ENCODE data around the gene PTTG1IP.
A peak's percentile ranks its signal among the peaks of the same experiment; 100 is the strongest.

Gene PTTG1IP

GRCh38 chr21:44828362-44829056 is 45.0 kb downstream of the PTTG1IP start:
- DNase-seq (ENCODE audit: low read depth in 4 of 4, low spot score in 1 of 4): no peak

- no peak for DNase-seq (ENCODE audit: low read depth in 4 of 4, low spot score in 1 of 4)
These were observed 50.3 kb downstream of the PTTG1IP start for GRCh38 chr21:44823179-44823660.

GRCh38 chr21:44822484-44823178 is 50.9 kb downstream of the PTTG1IP start:
- no peak for DNase-seq (ENCODE audit: low read depth in 4 of 4, low spot score in 1 of 4)

DNA sequence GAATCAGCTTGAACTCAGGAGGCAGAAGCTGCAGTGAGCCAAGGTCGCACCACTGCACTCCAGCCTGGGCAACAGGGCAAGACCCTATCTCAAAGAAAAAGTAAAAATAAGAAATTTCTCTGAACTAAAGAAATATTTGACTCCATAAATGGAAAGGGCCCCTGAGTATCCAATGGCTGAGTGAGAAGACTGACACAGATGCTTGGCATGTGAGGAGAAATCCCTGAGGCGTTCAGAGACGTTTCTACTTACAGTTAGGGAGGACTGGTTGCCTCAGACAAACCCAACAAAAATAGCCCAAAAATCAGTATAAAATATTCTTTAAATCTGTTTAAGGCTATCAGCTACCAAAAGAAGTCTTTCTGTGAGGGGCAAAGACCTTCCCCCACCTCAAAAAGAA is 52.6 kb downstream of the PTTG1IP start:
- DNase-seq (ENCODE audit: low read depth in 4 of 4, low spot score in 1 of 4): no peak

GRCh38 chr21:44819283-44820243 is 53.9 kb downstream of the PTTG1IP start:
- DNase-seq (ENCODE audit: low read depth in 4 of 4, low spot score in 1 of 4): no peak

DNA sequence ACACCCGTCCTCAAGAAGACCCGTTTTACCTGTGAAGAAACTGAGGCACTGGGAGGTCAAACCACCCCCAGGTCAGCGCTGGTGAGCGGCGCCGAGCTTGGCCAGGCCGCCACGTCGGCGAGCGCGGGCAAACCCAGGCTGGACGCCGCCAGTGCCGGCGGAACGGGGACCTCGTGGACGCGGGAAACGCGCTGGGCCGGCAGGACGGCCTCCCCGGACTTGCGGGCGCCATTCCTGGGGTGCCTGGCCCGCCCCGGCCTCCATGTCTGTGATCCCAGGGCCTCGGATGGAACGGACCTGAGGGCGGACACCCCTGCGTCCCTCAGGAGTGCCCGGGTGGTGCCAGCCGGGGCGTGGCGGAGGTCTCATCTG is 54.9 kb downstream of the PTTG1IP start:
- no peak for DNase-seq (ENCODE audit: low read depth in 4 of 4, low spot score in 1 of 4)

- DNase-seq (ENCODE audit: low read depth in 4 of 4, low spot score in 1 of 4): peak; percentile 42 to 78 (median 69)
These were observed 55.4 kb downstream of the PTTG1IP start, which contains the start of gene SUMO3 for GRCh38 chr21:44817914-44818639. TSS of gene SUMO3 (minus strand) at chr21:44818062. CDS start at chr21:44817968, 94 bp downstream.

GRCh38 chr21:44817506-44817880 is 56.0 kb downstream of the PTTG1IP start:
- peak; percentile 76 to 91 (median 86) for DNase-seq (ENCODE audit: low read depth in 4 of 4, low spot score in 1 of 4)

DNA sequence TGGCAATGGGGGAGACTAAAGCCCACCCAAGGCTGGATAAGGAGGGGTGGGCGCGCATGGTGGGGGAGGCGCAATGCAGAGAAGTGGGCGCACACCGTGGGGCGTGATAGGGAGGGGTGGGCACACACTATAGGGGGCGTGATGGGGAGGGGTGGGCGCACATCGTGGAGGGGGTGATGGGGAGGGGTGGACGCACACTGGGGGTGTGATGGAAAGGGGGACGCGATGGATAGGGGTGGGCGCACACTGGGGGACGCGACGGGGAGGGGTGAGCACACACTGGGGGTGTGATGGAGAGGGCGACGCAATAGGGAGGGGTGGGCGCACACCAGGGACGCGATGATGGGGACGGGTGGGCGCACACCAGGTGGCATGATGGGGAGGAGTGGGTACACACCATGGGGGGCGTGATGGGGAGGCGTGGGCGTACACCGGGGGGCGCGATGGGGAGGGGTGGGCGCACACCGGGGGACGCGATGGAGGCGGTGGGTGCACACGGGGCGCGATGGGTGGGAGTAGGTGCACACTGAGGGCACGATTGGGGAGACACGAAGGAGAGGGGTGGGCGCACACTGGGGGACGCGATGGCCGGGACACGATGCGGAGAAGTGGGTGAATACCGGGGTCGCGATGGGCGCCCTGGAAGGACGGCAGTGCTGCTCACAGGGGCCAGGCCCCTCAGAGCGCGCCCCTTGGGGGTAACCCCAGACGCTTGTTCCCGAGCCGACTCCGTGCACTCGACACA is 56.6 kb downstream of the PTTG1IP start:
- no peak for DNase-seq (ENCODE audit: low read depth in 4 of 4, low spot score in 1 of 4)

- no peak for DNase-seq (ENCODE audit: low read depth in 4 of 4, low spot score in 1 of 4)
These were observed 57.5 kb downstream of the PTTG1IP start for GRCh38 chr21:44815852-44816628.

DNA sequence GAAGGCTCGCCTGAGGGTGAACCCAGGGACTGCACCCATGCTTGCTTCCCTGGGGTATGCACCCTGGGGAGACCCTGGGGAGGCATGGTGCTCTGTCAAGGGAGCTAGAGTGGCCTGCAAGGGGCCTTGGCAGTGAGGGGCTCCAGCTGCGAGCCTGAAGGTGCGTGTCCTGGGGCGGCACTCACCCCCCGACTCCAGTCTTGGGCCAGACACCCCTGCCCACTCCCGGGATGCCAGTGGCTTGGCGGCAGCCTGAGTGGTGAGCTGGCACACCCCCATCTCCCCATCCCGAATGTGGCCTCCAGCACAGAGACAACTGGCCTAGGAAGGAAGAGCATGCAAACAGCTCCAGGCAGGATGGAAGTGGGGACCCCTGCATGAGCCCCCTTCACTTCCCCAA is 58.3 kb downstream of the PTTG1IP start:
- no peak for DNase-seq (ENCODE audit: low read depth in 4 of 4, low spot score in 1 of 4)

DNA sequence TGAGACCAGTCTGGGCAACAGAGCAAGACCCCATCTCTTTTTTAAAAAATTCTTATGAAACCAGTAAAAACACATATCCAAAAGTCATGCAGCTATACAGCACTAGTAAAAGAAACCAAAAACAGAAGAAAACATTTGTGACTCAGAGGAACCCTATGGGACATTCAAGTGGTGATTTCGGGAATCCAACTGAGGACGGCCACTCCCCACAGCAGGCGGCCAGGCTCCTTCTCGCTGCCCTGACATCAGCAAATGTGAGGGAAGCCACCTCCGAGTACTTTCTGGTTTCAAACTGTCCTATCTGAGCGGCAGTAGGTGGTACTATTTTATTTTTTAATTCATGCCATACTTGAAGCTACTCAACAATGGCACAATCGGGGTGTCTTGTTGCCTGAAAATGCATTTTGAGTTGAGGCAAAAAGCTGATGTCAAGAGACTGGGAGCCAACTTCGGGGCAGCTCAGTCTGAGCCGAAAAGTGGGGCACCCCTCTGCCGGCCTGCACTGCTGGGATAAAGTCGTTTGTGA is 58.9 kb downstream of the PTTG1IP start:
- no peak for DNase-seq (ENCODE audit: low read depth in 4 of 4, low spot score in 1 of 4)

DNA sequence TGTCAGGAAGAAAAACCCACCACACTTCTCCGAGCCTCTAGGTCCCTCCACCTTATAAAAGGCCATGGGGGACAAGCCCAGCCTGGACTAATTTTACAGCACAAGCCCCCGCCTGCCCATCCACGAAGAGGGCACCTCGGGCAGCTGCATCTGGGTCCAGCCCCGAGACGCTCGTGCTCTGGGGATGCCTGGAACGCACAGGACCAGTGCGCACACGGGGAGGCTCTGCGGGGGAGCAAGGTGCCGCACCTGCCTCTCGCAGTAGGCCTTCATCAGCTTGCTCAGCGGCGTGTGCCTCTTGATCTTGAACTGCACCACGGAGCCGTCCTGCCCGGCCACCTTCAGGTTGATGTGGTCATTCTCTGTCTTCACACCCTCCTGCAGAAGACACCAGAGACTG is 59.8 kb downstream of the PTTG1IP start:
- DNase-seq (ENCODE audit: low read depth in 4 of 4, low spot score in 1 of 4): no peak

DNA sequence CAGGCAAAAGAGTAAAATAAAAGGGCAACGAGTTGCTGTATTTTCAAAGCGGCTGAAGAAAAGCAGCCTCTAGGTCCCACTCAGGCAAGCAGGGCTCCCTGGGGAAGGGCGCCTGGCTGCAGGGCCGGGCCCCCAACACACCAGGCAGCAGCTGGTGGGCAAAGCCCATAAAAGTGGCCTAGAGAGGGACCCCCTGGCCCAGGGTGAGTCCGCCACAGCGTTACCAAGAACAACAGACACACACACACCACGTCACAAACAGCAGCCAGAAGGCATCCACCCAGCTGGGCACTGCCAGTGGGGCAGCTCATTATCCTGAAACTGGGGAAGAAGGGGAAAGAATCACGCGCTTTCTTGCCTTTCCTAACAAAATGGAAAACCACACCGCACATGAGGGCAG is 60.3 kb downstream of the PTTG1IP start:
- DNase-seq (ENCODE audit: low read depth in 4 of 4, low spot score in 1 of 4): no peak

DNA sequence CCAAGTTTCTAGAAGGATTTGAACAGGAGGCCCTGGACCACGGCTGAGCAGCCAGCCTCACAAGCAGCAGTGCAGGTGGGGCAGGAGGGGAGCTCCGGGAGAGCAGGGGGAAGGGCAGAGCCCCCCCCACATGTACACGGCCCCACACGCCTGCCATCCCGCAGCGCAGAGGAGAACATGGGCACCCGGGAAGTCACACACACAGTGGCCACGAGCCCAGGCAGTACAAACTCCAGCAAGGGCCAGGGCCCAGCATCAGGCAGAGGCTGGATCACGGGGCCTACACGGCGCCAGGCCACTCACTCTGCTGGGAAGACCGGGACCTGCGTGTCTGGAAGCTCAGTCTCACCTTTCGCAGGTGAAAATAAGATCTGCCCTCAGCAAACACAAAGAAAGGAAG is 60.9 kb downstream of the PTTG1IP start:
- DNase-seq (ENCODE audit: low read depth in 4 of 4, low spot score in 1 of 4): no peak

DNA sequence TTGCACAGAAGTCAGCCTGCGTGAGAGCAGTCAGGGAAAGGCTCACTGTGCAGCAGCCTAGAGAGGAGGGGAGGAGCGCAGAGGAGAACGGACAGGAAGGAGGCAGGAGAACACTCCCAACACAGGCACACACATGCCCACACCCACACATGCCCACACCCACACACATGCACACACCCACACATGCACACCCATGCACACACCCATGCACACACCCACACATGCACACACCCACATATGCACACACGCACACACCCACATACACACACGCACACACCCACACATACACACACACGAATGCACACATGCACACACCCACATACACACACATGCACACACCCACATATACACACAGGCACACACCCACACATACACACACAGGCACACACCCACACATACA is 62.7 kb downstream of the PTTG1IP start:
- no peak for DNase-seq (ENCODE audit: low read depth in 4 of 4, low spot score in 1 of 4)

DNA sequence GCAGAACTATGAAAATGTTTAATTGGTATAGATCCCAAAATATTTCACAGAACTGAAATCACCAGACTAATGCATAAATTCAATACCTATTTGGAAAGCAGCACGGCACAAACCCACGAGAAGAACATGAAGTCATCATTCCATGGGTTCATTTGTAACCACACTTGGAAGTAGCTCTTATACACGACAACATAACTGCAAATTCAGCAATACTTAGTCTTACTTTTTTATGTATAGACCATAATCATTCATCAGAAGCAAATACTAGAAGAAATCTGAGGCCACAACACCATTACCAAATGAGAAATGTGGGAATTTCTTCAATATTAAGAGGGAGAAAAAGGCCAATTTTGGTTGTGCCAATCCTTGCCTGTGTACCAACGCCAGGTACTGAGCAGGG is 67.6 kb downstream of the PTTG1IP start:
- no peak for DNase-seq (ENCODE audit: low read depth in 4 of 4, low spot score in 1 of 4)

GRCh38 chr21:44805226-44805625 is 68.3 kb downstream of the PTTG1IP start:
- DNase-seq (ENCODE audit: low read depth in 4 of 4, low spot score in 1 of 4): no peak

- DNase-seq (ENCODE audit: low read depth in 4 of 4, low spot score in 1 of 4): no peak
These were observed 68.7 kb downstream of the PTTG1IP start for GRCh38 chr21:44804762-44805161.

Data from stimulated activated CD4-positive, alpha-beta T cell treated with anti-CD3 and anti-CD28 coated beads, Interleukin-1b, Interleukin-23, amount 100 ng/mL, for 24 hours (primary cell).